HCT116 (cell line): ENCODE measurements around the gene KIN.

Experiments used
- CBX3 ChIP-seq: IDR thresholded peaks from 2 replicates; pipeline ENCODE4 v1.6.1; 2012; ENCODE audit warnings: low read depth
- CEBPB ChIP-seq: IDR thresholded peaks from 2 replicates; pipeline ENCODE4 v1.6.1; 2012; ENCODE audit warnings: low read depth
- EZH2 ChIP-seq: fragments of 200-600 bp; sonication (generic); IDR thresholded peaks from 2 replicates; pipeline ENCODE4 v1.6.1; 2017; ENCODE audit warnings: antibody characterized with exemption, mixed run types
- POLR2A ChIP-seq: IDR thresholded peaks from 2 replicates; pipeline ENCODE4 v1.7.0; 2011; ENCODE audit warnings: borderline replicate concordance; ENCODE audit not compliant: insufficient read depth, insufficient read length; ENCODE audit errors: extremely low read depth
- SP1 ChIP-seq: IDR thresholded peaks from 2 replicates; pipeline ENCODE4 v1.6.1; 2012; ENCODE audit warnings: low read depth
- YY1 ChIP-seq: IDR thresholded peaks from 2 replicates; pipeline ENCODE4 v1.6.1; 2011; ENCODE audit warnings: low read length, low read depth, moderate library complexity, mild to moderate bottlenecking; ENCODE audit not compliant: insufficient replicate concordance; ENCODE audit errors: extremely low read depth
- TF ChIP-seq, protein P1 (sequence below), 3 experiments: fragments of 200-600 bp in 1 of 3; sonication (generic) in 1 of 3; IDR thresholded peaks in 2 of 3; conservative IDR thresholded peaks in 1 of 3; 2 replicates each; pipeline ENCODE4 v1.5.1; 2012 to 2017; ENCODE audit warnings: low read depth in 2 of 3, low read length in 2 of 3, antibody characterized with exemption in 1 of 3, borderline replicate concordance in 1 of 3, control low read depth in 1 of 3, mild to moderate bottlenecking in 1 of 3, mixed read lengths in 1 of 3, mixed run types in 1 of 3, moderate library complexity in 1 of 3; ENCODE audit not compliant: insufficient read depth in 1 of 3

DNA sequence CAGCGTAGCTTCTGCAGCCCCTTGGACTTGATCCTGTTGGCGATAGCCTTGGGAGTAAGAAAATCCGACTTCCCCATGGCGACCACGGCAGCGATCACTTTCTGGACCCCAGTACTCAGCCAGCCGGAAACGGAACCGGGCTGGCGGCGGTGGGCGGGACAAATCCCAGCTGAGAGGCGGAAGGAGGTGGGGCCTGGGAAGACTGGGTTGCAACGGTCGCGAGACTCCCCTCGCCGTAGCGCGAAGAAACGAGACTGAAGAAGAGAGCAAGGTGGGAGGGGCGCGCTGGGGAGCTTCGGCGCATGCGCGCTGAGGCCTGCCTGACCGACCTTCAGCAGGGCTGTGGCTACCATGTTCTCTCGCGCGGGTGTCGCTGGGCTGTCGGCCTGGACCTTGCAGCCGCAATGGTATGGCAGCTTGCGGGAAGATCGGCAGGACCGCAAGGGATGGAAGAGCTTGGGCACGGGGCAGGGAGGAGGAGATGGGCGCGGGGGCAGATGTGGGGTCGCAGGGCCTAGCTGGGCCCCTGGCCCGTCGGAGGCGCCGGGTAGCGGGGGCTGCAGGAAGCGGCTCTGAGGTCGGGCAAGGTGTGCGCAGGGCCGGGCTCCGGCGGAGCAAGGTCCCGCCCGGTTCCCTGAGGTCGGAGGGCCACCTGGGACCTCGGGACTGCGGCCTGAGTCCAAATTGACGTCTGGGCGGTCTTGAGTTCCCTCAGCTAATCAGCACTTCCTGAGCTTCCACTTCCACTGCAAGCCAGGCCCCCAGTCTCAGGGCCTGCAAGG is at the start of gene KIN, which contains the start of gene ATP5F1C:
- TF ChIP-seq, protein P1, sequence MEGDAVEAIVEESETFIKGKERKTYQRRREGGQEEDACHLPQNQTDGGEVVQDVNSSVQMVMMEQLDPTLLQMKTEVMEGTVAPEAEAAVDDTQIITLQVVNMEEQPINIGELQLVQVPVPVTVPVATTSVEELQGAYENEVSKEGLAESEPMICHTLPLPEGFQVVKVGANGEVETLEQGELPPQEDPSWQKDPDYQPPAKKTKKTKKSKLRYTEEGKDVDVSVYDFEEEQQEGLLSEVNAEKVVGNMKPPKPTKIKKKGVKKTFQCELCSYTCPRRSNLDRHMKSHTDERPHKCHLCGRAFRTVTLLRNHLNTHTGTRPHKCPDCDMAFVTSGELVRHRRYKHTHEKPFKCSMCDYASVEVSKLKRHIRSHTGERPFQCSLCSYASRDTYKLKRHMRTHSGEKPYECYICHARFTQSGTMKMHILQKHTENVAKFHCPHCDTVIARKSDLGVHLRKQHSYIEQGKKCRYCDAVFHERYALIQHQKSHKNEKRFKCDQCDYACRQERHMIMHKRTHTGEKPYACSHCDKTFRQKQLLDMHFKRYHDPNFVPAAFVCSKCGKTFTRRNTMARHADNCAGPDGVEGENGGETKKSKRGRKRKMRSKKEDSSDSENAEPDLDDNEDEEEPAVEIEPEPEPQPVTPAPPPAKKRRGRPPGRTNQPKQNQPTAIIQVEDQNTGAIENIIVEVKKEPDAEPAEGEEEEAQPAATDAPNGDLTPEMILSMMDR (IDR thresholded peaks at IDR 0.05 in 2 of 3, conservative IDR thresholded peaks at IDR 0.05 in 1 of 3; ENCODE audit: borderline replicate concordance in 1 of 3, insufficient read depth in 1 of 3, low read depth in 2 of 3, low read length in 2 of 3): no peak
- TF ChIP-seq SP1 (no peak), YY1 (peak; percentile 76), POLR2A (peak; percentile 88), CEBPB (no peak), CBX3 (no peak), EZH2 (no peak)
